Measurements from ENCODE around the gene AVPR2. TPM values are rescaled to one million over a fixed set of nuclear protein-coding genes. Genes with fewer than 3 reads are reported as not detected.
A peak's percentile ranks its signal among the peaks of the same experiment; 100 is the strongest.

Gene AVPR2
- total RNA-seq, 2 donors from 2014 or later = 2.3 to 4.7 TPM

- no peak for DNase-seq (ENCODE audit: low spot score)
- TF ChIP-seq, protein P1, sequence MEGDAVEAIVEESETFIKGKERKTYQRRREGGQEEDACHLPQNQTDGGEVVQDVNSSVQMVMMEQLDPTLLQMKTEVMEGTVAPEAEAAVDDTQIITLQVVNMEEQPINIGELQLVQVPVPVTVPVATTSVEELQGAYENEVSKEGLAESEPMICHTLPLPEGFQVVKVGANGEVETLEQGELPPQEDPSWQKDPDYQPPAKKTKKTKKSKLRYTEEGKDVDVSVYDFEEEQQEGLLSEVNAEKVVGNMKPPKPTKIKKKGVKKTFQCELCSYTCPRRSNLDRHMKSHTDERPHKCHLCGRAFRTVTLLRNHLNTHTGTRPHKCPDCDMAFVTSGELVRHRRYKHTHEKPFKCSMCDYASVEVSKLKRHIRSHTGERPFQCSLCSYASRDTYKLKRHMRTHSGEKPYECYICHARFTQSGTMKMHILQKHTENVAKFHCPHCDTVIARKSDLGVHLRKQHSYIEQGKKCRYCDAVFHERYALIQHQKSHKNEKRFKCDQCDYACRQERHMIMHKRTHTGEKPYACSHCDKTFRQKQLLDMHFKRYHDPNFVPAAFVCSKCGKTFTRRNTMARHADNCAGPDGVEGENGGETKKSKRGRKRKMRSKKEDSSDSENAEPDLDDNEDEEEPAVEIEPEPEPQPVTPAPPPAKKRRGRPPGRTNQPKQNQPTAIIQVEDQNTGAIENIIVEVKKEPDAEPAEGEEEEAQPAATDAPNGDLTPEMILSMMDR (IDR thresholded peaks at IDR 0.05) = no peak
- Histone ChIP-seq H3K4me1 (peaks cover 0 to 38% of the 10 kb centered on the region in 2 donors), H3K36me3 (no peaks in the 10 kb centered on the region), H3K4me3 (no peak overlapping the region), H3K9me3 (no peaks in the 10 kb centered on the region), H3K27ac (no peak overlapping the region), H3K27me3 (no peaks in the 10 kb centered on the region)
These were observed 17.3 kb downstream of the AVPR2 start for GRCh38 chrX:153921511-153922446.

DNA sequence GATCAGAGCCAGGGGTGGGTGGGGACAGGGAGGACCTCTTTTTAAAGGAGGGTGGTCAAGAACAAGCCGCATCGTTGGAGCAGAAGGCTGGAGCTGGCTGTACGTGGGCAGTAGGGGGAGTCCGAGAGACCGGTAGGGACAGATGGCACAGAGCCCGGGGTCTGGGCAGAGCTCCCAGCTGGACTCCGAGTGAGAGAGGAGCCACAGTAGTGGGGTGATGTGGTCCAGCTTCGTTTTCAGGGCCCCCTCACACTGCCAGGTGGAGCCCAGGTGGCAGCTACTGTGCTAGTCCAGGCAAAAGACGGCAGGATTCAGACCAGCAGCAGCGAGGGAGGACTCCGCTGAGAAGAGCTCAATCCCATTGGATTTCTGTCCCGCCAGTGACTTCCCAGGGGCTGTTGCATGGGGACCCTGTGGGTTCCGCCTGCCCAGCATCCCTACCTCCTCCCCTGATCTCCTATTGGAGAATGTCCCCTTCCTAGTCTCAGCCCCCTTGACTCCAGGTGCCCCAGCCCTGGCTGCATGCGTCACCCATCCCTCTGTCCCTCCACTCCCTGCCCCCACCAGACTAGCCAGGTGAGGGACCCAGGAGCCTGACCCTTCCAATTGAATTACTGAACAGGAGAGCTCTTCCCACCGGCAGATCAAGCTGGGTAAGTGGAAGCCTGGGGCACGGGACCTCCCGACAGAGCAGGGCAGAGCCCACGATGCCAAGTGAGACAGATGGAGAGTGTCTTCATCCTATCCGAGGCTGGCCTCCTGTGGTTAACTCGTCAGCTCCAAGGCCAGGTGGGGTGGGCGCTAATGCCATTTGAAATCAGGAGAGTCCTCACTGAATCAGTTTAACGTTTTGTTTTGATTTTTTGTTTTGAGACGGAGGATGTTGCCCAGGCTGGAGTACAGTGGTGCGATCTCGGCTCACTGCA is 18.7 kb downstream of the AVPR2 start:
- Histone ChIP-seq H3K4me1 (peaks cover 0 to 49% of the 10 kb centered on the region in 2 donors), H3K27ac (peak overlapping the region in 1 of 2 donors; percentile 36), H3K4me3 (no peak overlapping the region), H3K27me3 (no peaks in the 10 kb centered on the region), H3K9me3 (no peaks in the 10 kb centered on the region), H3K36me3 (no peaks in the 10 kb centered on the region)
- TF ChIP-seq, protein P1 (IDR thresholded peaks at IDR 0.05) = peak; percentile 45 to 65
- peak; percentile 75 for DNase-seq (ENCODE audit: low spot score)

- H3K4me3 ChIP-seq = no peak overlapping the region
- peak overlapping the region; percentile 9 to 11 for H3K27ac ChIP-seq
- peaks cover 0 to 58% of the 10 kb centered on the region in 2 donors for H3K4me1 ChIP-seq
- DNase-seq (ENCODE audit: low spot score) = no peak
- H3K36me3 ChIP-seq = no peaks in the 10 kb centered on the region
- H3K27me3 ChIP-seq = no peaks in the 10 kb centered on the region
- no peaks in the 10 kb centered on the region for H3K9me3 ChIP-seq
- TF ChIP-seq, protein P1 (IDR thresholded peaks at IDR 0.05) = peak in 1 of 2 donors; percentile 43
These were observed 19.8 kb downstream of the AVPR2 start for GRCh38 chrX:153924149-153924861.

DNA sequence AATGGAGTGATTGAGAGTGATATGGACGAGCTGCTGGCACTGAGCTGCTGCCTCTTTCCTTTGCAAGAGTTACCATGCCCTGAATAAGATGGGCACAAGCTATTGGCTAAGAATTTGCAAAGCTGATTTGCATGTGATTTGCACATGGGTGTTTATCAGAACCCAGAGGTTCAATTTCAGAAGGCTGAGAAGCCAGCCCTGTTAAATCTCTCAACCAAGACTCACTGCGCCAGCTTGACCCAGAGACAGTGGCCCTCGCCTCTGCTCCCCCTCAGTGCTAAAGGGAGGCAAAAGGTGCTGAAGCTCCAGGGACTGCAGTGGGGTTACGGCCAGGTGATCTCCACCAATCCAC is 20.9 kb downstream of the AVPR2 start:
- peak overlapping the region in 1 of 2 donors; percentile 64 for H3K4me3 ChIP-seq
- TF ChIP-seq, protein P1 (IDR thresholded peaks at IDR 0.05) = no peak
- H3K9me3 ChIP-seq = no peaks in the 10 kb centered on the region
- no peaks in the 10 kb centered on the region for H3K27me3 ChIP-seq
- peak overlapping the region; percentile 21 to 90 for H3K27ac ChIP-seq
- no peak for DNase-seq (ENCODE audit: low spot score)
- peaks cover 8% of the 10 kb centered on the region for H3K36me3 ChIP-seq
- H3K4me1 ChIP-seq = peaks cover 0 to 60% of the 10 kb centered on the region in 2 donors
